ENCODE results near the gene POGLUT3. TPM values are rescaled to one million over a fixed set of nuclear protein-coding genes. Genes with fewer than 3 reads are reported as not detected.

POGLUT3 gene
- total RNA-seq, 4 donors from 2014 or later: 1.8 to 8.1 (median 6.9) TPM

- intact Hi-C loops (cut with DNase I; ENCODE audit: low total_unique reads): no loop called here
- peaks cover 0 to 24% (median 9%) of the 10 kb centered on the region in 4 donors for H3K4me1 ChIP-seq
- H3K27me3 ChIP-seq: no peaks in the 10 kb centered on the region
- no peak overlapping the region for H3K27ac ChIP-seq
- no peak for DNase-seq
- no peaks in the 10 kb centered on the region for H3K9me3 ChIP-seq
- TF ChIP-seq EP300 (IDR thresholded peaks at IDR 0.05; ENCODE audit: low read depth) (no peak), POLR2AphosphoS5 (IDR thresholded peaks at IDR 0.05) (no peak), CTCF (IDR thresholded peaks at IDR 0.05) (no peak), POLR2A (IDR thresholded peaks at IDR 0.05) (no peak)
- in situ Hi-C loops (cut with MboI; ENCODE audit: low pct_ligation_motif_present in 1 of 4, low pct_unique_long_range_greater_than_20kb in 1 of 4, low sequenced_read_pairs in 3 of 4): no loop called here
- H3K4me3 ChIP-seq: no peak overlapping the region
- H3K36me3 ChIP-seq: no peaks in the 10 kb centered on the region
- 85 to 91% methylated on average over 5 of the region's 5 CpGs for WGBS, 2 donors (ENCODE audit: low coverage in 1 of 2)
Observed at GRCh38 chr11:108501396-108501795, 3.2 kb upstream of the POGLUT3 start.

GRCh38 chr11:108500721-108501120, 2.5 kb upstream of the POGLUT3 start:
- peaks cover 0 to 26% (median 9%) of the 10 kb centered on the region in 4 donors for H3K4me1 ChIP-seq
- WGBS, 2 donors (ENCODE audit: low coverage in 1 of 2): 58% methylated on average over 2 of the region's 2 CpGs; no CpG with 5 or more reads in 1 of the 2 donors
- intact Hi-C loops (cut with DNase I; ENCODE audit: low total_unique reads): no loop called here
- DNase-seq: no peak
- in situ Hi-C loops (cut with MboI; ENCODE audit: low pct_ligation_motif_present in 1 of 4, low pct_unique_long_range_greater_than_20kb in 1 of 4, low sequenced_read_pairs in 3 of 4): no loop called here
- no peaks in the 10 kb centered on the region for H3K9me3 ChIP-seq
- no peaks in the 10 kb centered on the region for H3K36me3 ChIP-seq
- H3K27me3 ChIP-seq: no peaks in the 10 kb centered on the region
- no peak for TF ChIP-seq POLR2A (IDR thresholded peaks at IDR 0.05)
- no peak for TF ChIP-seq POLR2AphosphoS5 (IDR thresholded peaks at IDR 0.05)
- no peak for TF ChIP-seq EP300 (IDR thresholded peaks at IDR 0.05; ENCODE audit: low read depth)
- no peak for TF ChIP-seq CTCF (IDR thresholded peaks at IDR 0.05)
- H3K4me3 ChIP-seq: no peak overlapping the region
- H3K27ac ChIP-seq: no peak overlapping the region

- Histone ChIP-seq H3K36me3 (no peaks in the 10 kb centered on the region), H3K27ac (no peak overlapping the region), H3K4me1 (peaks cover 0 to 26% (median 9%) of the 10 kb centered on the region in 4 donors), H3K4me3 (no peak overlapping the region), H3K9me3 (no peaks in the 10 kb centered on the region), H3K27me3 (no peaks in the 10 kb centered on the region)
- intact Hi-C loops (cut with DNase I; ENCODE audit: low total_unique reads): no loop called here
- WGBS, 2 donors (ENCODE audit: low coverage in 1 of 2): 85% methylated on average over 4 of the region's 4 CpGs
- in situ Hi-C loops (cut with MboI; ENCODE audit: low pct_ligation_motif_present in 1 of 4, low pct_unique_long_range_greater_than_20kb in 1 of 4, low sequenced_read_pairs in 3 of 4): no loop called here
- TF ChIP-seq EP300 (IDR thresholded peaks at IDR 0.05; ENCODE audit: low read depth) (no peak), POLR2AphosphoS5 (IDR thresholded peaks at IDR 0.05) (no peak), POLR2A (IDR thresholded peaks at IDR 0.05) (no peak), CTCF (IDR thresholded peaks at IDR 0.05) (no peak)
- DNase-seq: no peak
Observed at GRCh38 chr11:108500169-108500568, 2.0 kb upstream of the POGLUT3 start.

GRCh38 chr11:108498816-108499408, 728 bp upstream of the POGLUT3 start:
- no peaks in the 10 kb centered on the region for H3K27me3 ChIP-seq
- DNase-seq: peak; percentile 13
- H3K4me3 ChIP-seq: peak overlapping the region; percentile 68 to 78 (median 74)
- no peaks in the 10 kb centered on the region for H3K36me3 ChIP-seq
- TF ChIP-seq CTCF (IDR thresholded peaks at IDR 0.05) (no peak), POLR2A (IDR thresholded peaks at IDR 0.05) (no peak), EP300 (IDR thresholded peaks at IDR 0.05; ENCODE audit: low read depth) (no peak), POLR2AphosphoS5 (IDR thresholded peaks at IDR 0.05) (no peak)
- in situ Hi-C loops (cut with MboI; ENCODE audit: low pct_ligation_motif_present in 1 of 4, low pct_unique_long_range_greater_than_20kb in 1 of 4, low sequenced_read_pairs in 3 of 4) (loop anchor here in 2 of 4 donors (10.0 to 25.0 kb wide), 2 partner anchors 166 to 362 kb away; partner anchors contain the start of gene DDX10 (in 1 of the 2)), intact Hi-C loops (cut with DNase I; ENCODE audit: low total_unique reads) (no loop called here)
- no peaks in the 10 kb centered on the region for H3K9me3 ChIP-seq
- WGBS, 2 donors (ENCODE audit: low coverage in 1 of 2): 63 to 69% methylated on average over 13 to 29 of the region's 29 CpGs
- H3K27ac ChIP-seq: peak overlapping the region; percentile 95 to 98 (median 96)
- H3K4me1 ChIP-seq: peaks cover 0 to 32% (median 9%) of the 10 kb centered on the region in 4 donors
